IPS-NIHi7 (cell line): ENCODE data around the gene TGM1.

Experiments used
- DNase-seq: peaks from one replicate; pipeline ENCODE4 v3.0.0; 2012; ENCODE audit warnings: mixed read lengths; ENCODE audit errors: extremely low spot score

The TGM1 gene

DNA sequence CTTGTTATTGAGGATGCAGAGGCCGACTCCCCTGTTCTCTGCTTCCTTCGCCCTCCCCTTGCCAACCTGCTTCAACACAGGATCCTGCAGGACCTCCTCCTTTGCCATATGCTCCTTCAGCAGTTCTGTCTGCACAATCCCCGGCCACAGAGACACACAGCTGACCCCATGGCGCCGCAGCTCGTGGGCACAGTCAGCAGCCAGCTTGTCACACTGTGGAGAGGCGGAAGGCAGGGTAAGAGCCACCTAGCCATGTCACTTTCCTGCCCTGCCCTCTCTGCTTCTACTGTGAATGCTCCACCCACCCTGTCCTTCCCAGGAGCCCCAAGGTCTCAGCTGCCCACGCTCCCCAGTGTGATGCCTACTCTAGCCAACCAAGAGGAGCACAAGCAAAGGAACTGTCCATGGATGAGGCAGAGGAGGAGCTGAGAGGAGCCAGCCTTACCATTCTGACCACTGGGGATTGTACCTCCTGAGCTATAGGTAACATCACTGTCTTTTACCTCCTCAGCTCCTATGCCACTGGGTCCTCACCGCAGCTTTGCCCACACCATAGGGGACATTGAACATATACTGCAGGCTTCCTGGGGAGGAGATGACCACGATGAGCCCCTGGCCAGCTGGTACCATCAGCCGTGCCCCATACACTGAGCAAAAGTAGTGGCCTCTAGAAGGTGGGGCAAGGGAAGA lies 29.3 kb upstream of the TGM1 start:
- DNase-seq, result no peak

DNA sequence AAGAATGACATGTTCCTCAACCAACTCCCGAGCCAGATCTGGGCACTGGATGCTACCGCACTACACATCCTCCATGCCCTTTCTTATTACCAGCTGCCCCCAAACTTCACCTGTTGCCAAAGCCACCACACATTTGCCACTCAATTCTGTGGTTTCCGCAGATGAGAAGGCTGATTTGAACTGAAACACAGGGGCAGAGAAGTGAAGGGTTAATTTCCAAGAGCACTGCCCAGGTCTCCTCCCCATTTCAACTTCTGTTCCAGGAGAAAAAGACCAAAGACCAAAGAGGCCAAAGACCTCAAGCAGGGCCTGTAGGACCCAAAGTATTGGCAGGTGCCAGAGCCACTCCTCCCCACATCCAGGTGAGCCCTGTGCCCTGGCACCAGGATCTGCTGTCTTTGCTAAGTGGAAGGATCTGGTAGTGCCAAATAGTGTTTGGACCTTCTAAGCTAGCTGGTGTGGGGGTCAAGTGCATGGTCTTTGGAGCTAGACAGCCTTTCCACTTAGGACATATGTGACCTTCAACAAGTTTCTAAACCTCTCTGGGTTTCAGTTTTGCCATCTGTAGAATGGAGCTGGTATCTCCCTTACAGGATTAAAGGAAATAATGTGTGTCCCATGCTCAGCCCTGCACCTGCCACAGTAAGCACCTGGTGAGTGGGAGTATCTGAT lies 28.6 kb upstream of the TGM1 start:
- no peak for DNase-seq

DNA sequence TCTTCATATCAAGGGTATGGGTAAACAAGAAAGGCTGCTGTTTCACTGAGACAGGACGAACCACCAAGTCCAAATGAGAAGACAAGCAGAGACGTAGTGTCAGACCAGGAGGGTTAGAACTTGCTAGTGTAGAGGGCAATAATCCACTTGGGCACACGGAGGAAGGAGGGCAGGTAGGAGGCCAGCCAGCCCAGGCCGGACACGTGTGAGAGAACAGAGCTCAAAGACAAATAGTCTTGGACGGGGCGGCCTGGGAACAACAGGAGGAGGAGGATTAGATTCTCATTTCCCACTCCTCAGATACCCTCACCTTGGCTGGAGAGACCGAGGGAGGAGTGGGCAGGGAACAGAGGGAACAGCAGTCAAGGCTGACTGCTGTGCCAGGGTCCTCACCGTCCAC lies 27.8 kb upstream of the TGM1 start:
- DNase-seq, result no peak

DNA sequence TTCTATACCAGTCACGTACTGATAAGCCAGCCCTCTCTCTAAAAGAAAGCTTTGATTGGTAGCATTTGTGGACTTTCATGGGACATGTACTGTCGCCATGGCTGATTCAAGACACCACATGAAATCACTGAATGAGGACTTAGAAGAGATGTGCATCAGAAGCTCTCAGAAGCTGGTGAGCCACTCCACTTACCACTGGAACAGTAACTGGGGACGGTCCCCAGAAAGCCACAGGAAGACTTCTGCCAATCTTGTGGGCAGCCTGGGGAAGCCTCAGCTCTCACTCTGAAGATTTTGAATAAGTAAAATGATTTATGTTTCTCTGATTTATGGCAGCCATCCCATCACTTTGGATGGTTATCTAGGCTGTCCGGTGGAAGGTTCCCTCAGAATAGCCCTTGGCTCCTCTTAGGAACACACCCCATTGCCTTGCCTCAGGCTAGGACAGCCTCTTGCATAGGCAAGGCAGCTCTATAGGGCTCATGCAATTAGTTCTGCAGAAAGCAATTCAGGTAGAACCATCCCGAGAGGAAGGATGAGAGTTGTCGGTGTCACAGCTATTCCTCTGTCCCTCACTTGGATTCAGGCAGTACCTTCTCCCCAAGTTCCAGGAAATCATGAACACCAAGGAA lies 26.8 kb upstream of the TGM1 start:
- no peak for DNase-seq

GRCh38 chr14:24286996-24287395 lies 24.0 kb upstream of the TGM1 start:
- no peak for DNase-seq

GRCh38 chr14:24285351-24285750 lies 22.4 kb upstream of the TGM1 start:
- no peak for DNase-seq

- DNase-seq, result no peak
Measured at GRCh38 chr14:24284501-24285035, 21.6 kb upstream of the TGM1 start.

DNA sequence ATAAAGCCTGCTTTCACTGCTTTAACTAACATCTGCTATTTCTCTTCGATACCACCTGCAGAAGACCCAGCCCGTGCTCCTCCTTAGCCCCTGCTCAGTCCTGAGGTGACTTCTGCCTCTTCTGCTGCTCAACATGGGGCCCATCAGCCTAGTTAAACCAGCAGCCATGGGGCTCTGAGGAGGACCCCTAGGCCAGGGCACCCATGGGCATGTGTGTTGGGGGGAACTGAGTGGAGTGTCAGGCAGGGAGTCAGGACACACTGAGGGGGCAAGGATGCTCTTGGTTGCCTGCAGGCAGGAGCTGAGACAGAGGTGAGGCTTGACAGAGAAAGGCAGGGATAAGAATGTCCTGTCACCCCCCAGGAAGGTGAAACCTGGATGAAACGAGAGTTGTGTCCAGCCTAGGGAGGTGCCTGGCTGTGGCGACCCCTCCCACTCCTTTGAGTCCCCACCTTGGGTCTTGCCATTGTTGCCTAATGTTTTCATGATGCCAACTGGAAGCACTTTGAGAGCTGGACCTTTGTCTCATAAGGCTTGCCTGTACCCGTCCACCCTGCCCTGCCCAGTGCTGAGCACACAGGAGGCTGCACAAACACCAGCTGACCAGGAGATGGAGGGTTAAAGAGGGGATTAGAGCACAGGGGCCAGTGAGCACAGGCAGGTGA lies 21.0 kb upstream of the TGM1 start:
- no peak for DNase-seq

GRCh38 chr14:24282736-24283135 lies 19.8 kb upstream of the TGM1 start:
- DNase-seq, result no peak

DNA sequence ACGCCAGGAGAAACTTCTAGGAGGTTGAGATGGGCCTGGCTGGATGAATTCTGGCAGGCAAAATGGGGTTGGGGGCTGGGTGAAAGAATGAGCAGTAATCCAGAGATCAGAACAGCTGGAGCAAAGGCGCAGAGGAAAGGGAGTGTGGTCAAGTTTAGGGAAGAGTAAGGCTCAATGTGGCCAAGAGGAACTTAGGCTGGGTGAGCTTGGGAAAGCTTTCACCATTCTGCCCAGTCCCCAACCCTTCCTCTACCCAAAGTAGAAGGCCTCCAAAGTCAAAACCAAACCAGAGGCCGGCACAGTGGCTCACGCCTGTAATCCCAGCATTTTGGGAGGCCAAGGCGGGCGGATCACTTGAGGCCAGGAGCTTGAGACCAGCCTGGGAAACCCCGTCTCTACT lies 18.7 kb upstream of the TGM1 start:
- no peak for DNase-seq

DNA sequence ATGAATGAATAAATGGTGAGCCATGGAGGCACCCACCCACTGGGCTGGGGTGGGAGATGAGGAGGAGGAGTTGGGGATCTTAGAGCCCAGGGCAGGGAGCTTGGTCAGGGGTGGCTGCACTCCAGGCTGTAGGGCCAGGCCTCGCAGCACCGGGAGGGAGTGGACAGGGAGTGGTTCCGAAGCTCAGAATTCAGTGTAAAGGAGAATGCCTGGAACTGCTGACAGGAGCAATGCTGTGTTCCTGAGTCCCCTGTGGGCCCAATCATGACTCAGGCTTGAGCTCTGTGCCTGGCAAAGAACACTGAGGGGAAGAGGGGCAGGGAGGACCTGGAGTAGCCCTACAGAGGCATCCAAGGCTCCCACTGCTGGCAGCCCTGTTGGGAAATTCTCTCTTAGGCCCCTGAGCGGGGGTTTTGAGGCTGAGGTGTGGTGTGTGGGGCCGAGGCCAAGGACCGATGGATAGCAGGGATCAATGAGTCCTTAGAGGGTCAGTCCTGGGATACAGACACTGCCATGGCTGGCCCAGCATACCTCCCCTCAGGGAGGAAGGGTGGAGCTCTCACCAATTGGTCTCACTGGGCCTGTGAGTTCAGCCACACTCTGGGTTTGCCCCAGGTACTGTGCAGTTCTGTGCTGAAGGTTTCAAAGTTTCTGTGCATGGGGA lies 18.0 kb upstream of the TGM1 start:
- DNase-seq, result no peak

DNA sequence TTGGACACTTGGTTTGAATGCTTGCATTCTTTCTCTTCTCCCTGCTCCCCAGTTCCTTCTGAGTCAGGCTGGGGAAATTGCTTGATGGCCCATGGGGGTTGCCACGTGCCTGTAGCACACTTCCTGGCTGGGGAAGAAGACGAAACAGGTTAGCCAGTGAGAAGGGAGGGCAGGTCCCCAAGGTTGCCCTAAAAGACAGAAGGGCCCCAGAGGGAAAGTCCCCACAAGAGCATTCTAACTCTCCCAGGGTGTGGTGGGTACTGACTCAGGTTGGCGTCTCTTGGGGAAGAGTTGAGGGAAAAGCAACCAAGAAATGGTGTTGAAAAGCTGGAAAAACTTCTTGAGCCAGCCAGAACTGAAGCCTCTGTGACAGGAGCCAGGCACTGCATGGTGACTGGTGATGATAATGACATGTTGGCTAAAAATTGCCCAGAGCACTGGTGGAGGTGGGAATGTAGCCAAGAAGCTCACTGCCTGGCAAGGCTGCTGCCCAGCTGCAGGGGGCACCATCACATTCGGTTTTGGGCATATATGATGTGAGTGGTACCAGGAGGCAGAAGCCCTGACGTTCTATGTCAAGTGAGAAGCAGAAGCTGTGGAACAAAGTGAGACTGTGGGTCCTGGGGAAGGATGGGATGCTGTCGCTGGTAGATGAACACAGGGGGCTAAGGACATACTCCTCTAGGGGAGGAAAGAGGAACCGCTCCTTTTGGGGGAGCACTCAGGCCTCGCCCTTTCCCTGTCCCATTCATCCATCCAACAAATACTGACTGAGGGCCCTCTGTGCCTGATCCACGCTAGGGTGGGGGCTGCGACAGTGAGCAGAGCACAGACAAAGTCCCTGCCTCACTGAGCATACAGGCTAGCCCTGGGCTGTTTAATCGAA lies 16.6 kb upstream of the TGM1 start:
- DNase-seq, result no peak

- no peak for DNase-seq
Measured at GRCh38 chr14:24278424-24278823, 15.4 kb upstream of the TGM1 start.

DNA sequence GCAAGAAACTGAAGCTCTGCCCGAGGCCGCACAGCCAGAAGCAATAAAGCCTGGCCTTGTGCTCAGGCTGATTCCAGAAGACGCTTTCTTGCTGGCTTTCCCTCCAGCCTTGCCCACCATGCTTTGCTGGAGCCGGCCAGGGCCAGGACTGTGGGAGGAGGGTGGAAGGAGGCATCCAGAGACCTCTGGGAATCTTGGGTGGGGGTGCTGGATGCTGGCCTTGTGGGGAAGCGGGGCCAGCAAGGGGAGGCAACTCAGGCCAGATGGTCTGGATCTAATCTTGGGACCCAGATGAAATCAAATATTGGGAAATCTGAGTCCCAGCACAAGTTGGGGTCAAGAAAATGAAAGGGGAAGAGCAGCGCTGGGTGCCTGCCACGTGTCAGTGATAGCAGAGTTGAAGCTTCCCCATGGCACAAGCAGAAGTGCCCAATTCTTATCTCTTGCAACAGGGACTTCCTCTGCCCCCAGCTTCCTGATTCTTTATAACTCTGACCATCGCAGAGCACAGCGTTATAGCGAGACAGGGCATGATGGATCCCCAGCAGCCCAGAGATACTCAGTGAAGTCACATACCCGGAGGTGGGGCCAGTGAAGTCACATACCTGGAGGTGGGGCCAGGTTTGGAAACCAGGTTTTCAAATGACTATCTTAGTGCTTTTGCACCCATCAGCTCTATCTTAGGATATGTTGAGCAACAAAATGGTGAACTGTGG lies 14.8 kb upstream of the TGM1 start:
- no peak for DNase-seq

DNA sequence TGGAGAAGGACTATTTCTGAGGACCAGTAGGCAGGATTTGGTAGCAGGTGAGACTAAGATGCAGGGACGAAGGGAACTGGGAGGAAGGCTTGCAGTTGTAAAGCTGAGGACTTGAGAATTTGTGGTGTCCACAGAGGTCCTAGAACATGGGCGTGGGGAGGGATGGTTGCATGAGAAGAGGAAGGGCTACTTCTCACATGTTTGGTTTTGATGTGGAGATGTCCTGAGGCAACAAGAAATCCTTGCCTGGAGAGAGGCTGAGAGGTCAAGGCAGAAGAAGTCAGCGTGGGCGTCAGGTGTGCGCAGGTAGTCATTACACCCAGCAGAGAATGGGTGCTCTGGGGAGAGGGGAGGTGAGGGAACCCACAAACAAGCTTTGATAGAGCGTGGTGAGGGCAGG lies 14.1 kb upstream of the TGM1 start:
- DNase-seq, result no peak

DNA sequence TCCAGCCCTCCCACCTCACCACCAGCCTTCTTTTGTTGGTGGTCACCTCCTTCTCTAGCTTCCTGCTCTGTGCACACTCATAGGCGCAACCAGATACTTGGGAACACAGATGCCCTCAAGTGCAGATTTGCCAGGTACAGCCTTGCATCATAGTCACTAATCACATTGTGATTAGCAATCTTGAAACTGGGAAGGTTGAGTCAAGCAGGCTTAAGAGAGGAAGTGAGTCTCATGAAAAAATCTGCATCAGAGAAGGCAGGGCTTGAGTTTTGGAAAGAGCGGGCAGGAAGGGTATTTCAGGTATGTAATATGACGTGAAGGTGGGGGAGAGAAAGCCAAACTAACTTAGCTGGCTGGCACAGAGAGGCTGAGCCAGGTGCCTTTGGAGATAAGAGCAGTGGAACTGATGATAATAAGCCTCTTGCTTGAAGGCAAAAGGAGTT lies 11.1 kb upstream of the TGM1 start:
- DNase-seq, result no peak

GRCh38 chr14:24273422-24273998 lies 10.5 kb upstream of the TGM1 start:
- DNase-seq, result no peak

DNA sequence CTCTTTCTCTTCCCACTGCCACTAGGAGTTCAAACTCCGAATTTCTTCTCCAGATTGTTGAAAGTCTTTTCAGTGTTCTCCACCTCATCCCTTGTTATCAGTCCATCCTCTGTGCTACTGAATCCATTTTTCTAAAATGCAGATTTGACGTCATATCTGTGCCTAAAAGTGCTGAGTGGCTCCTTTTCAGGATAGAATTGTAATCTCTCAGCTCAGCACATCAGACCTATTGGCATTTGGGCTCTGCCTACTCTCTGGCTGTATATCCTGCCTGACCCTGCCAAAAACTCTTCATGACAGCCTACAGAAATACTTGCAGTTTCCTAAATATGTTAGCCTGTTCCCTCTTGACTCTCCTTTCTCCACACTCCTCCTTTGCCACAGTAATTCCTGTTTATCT lies 9.5 kb upstream of the TGM1 start:
- DNase-seq, result no peak

- DNase-seq, result no peak
Measured at GRCh38 chr14:24271834-24272263, 8.9 kb upstream of the TGM1 start.
